HL-60 (cell line): ENCODE data around the gene BMX.

Experiments
- POLR2AphosphoS5 ChIP-seq: IDR thresholded peaks from 2 replicates; pipeline ENCODE4 v1.6.1; 2012; ENCODE audit warnings: low read depth
- TF ChIP-seq, protein P1 (sequence below): IDR thresholded peaks from 2 replicates; pipeline ENCODE4 v1.6.1; 2012; ENCODE audit warnings: low read depth; ENCODE audit not compliant: insufficient replicate concordance
- TF ChIP-seq, protein P2 (sequence below): IDR thresholded peaks from one replicate; pipeline ENCODE4 v1.5.1; 2011; ENCODE audit warnings: low read length, control low read depth, inconsistent platforms; ENCODE audit not compliant: insufficient read depth

DNA sequence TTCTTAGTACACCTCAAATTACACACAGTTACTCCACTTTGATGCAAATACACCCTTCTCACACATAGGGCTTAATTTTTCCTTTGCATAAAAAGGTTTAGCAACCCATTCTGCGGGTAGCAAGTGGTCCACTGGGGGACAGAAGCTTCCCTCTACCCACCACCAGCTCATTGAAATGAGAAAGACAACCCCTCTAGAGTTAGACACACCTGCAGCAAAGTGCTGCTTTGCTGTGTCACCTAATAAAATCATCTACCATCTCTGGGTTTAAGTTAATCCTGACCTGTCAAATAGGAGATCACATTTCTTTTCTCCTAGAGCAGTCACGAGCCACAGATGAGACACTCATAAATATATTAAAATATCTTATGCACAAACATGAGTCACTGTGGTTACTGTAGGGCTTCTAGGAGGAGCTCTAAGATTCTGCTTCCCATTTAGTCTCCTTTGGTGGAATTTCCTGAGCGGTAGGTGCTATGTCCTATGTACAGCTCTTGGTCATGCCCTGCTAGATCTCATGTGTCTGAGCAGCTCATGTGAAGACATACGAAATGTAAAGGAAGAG, 11.9 kb downstream of the BMX start:
- TF ChIP-seq, protein P1, sequence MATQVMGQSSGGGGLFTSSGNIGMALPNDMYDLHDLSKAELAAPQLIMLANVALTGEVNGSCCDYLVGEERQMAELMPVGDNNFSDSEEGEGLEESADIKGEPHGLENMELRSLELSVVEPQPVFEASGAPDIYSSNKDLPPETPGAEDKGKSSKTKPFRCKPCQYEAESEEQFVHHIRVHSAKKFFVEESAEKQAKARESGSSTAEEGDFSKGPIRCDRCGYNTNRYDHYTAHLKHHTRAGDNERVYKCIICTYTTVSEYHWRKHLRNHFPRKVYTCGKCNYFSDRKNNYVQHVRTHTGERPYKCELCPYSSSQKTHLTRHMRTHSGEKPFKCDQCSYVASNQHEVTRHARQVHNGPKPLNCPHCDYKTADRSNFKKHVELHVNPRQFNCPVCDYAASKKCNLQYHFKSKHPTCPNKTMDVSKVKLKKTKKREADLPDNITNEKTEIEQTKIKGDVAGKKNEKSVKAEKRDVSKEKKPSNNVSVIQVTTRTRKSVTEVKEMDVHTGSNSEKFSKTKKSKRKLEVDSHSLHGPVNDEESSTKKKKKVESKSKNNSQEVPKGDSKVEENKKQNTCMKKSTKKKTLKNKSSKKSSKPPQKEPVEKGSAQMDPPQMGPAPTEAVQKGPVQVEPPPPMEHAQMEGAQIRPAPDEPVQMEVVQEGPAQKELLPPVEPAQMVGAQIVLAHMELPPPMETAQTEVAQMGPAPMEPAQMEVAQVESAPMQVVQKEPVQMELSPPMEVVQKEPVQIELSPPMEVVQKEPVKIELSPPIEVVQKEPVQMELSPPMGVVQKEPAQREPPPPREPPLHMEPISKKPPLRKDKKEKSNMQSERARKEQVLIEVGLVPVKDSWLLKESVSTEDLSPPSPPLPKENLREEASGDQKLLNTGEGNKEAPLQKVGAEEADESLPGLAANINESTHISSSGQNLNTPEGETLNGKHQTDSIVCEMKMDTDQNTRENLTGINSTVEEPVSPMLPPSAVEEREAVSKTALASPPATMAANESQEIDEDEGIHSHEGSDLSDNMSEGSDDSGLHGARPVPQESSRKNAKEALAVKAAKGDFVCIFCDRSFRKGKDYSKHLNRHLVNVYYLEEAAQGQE, result no peak
- TF ChIP-seq, protein P2, sequence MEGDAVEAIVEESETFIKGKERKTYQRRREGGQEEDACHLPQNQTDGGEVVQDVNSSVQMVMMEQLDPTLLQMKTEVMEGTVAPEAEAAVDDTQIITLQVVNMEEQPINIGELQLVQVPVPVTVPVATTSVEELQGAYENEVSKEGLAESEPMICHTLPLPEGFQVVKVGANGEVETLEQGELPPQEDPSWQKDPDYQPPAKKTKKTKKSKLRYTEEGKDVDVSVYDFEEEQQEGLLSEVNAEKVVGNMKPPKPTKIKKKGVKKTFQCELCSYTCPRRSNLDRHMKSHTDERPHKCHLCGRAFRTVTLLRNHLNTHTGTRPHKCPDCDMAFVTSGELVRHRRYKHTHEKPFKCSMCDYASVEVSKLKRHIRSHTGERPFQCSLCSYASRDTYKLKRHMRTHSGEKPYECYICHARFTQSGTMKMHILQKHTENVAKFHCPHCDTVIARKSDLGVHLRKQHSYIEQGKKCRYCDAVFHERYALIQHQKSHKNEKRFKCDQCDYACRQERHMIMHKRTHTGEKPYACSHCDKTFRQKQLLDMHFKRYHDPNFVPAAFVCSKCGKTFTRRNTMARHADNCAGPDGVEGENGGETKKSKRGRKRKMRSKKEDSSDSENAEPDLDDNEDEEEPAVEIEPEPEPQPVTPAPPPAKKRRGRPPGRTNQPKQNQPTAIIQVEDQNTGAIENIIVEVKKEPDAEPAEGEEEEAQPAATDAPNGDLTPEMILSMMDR, result no peak
- TF ChIP-seq POLR2AphosphoS5, result no peak
